Uterus (tissue), 4 donors: ENCODE measurements around the gene FLOT1. TPM values are rescaled to one million over a fixed set of nuclear protein-coding genes. Genes with fewer than 3 reads are reported as not detected.
A peak's percentile ranks its signal among the peaks of the same experiment; 100 is the strongest.

Source experiments
- DNase-seq, 2 donors: peaks; one replicate each; pipeline ENCODE4 v3.0.0-alpha.2; 2019 to 2020
- H3K27ac ChIP-seq, 2 donors: fragments of 200-600 bp; sonication (generic); 1 replicate in 1 of 2; 2 replicates in 1 of 2; pipeline ENCODE4 v1.5.1; 2016 to 2018
- H3K27me3 ChIP-seq, 2 donors: fragments of 200-600 bp; sonication (generic); one replicate each; pipeline ENCODE4 v1.5.1; 2018 to 2019; ENCODE audit warnings: control low read depth in 1 of 2
- H3K36me3 ChIP-seq, 2 donors: fragments of 200-600 bp; sonication (generic); one replicate each; pipeline ENCODE4 v1.5.1; 2019; ENCODE audit warnings: control low read depth in 1 of 2
- H3K4me1 ChIP-seq, 2 donors: fragments of 200-600 bp; sonication (generic); one replicate each; pipeline ENCODE4 v1.5.1; 2018 to 2019; ENCODE audit warnings: control low read depth in 1 of 2
- H3K4me3 ChIP-seq, 2 donors: fragments of 200-600 bp; sonication (generic); 1 replicate in 1 of 2; 2 replicates in 1 of 2; pipeline ENCODE4 v1.5.1; 2018 to 2019; ENCODE audit warnings: mild to moderate bottlenecking in 1 of 2
- H3K9me3 ChIP-seq, 2 donors: fragments of 200-600 bp; sonication (generic); one replicate each; pipeline ENCODE4 v1.5.1; 2019; ENCODE audit warnings: control low read depth in 1 of 2
- POLR2A ChIP-seq, 2 donors: fragments of 450-650 bp; IDR thresholded peaks; one replicate each; pipeline ENCODE4 v1.6.1; 2016; ENCODE audit warnings: antibody characterized with exemption in 2 of 2, mild to moderate bottlenecking in 1 of 2, moderate library complexity in 1 of 2
- intact Hi-C: fragments of 100-400 bp; cut with DNase I; formaldehyde crosslinking; loops from one replicate; pipeline ENCODE4 v1.15.1; 2023; ENCODE audit warnings: low total_unique reads
- total RNA-seq, 4 donors: library from RNA; depleted of rRNA in 3 of 4; stranded (reverse); fragments of >200 nt in 3 of 4; gene quantifications; one replicate each; pipeline versions ENCODE4 v1.1.0 to v1.2.4, GENCODE V29; 2014 to 2023
- TF ChIP-seq, protein P1 (sequence below), 4 experiments: fragments of 200-600 bp in 2 of 4; fragments of 450-650 bp in 2 of 4; sonication (generic) in 2 of 4; IDR thresholded peaks; one replicate each; pipeline ENCODE4 v1.5.1; 2016 to 2019; ENCODE audit warnings: antibody characterized with exemption in 4 of 4, mild to moderate bottlenecking in 2 of 4, moderate library complexity in 1 of 4
- donor health status: DM: yes; HTN: yes; CAD: no.

Gene FLOT1
- total RNA-seq, 4 donors from 2014 or later, result 47.1 to 155 (median 64.6) TPM

DNA sequence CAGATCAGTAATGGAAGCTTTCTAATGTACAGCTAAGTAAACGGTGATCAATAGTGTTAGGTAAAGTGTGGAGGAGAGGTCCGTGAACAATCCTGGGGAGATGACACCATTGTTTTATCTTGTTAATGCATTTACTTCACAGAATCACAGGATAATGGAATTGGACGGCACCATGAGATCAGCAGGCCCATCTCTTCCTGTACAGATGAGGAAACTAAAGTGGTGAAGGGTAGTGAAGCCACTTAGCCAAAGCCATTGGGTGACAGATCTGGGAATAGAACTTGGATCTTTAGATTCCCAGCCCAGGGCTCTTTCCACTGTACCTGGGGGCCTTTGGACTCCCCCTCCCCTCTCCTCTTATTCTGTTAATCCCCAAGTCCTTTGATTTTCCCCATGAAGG lies 28.1 kb upstream of the FLOT1 start:
- DNase-seq, result no peak
- TF ChIP-seq, protein P1, sequence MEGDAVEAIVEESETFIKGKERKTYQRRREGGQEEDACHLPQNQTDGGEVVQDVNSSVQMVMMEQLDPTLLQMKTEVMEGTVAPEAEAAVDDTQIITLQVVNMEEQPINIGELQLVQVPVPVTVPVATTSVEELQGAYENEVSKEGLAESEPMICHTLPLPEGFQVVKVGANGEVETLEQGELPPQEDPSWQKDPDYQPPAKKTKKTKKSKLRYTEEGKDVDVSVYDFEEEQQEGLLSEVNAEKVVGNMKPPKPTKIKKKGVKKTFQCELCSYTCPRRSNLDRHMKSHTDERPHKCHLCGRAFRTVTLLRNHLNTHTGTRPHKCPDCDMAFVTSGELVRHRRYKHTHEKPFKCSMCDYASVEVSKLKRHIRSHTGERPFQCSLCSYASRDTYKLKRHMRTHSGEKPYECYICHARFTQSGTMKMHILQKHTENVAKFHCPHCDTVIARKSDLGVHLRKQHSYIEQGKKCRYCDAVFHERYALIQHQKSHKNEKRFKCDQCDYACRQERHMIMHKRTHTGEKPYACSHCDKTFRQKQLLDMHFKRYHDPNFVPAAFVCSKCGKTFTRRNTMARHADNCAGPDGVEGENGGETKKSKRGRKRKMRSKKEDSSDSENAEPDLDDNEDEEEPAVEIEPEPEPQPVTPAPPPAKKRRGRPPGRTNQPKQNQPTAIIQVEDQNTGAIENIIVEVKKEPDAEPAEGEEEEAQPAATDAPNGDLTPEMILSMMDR (IDR thresholded peaks at IDR 0.05), result no peak
- TF ChIP-seq POLR2A (IDR thresholded peaks at IDR 0.05), result no peak
- no peaks in the 10 kb centered on the region for H3K36me3 ChIP-seq
- H3K27ac ChIP-seq, result peak overlapping the region; percentile 88 to 89
- intact Hi-C loops, result no loop called here
- H3K9me3 ChIP-seq, result no peaks in the 10 kb centered on the region
- no peaks in the 10 kb centered on the region for H3K27me3 ChIP-seq
- no peak overlapping the region for H3K4me3 ChIP-seq
- peaks cover 3 to 11% of the 10 kb centered on the region in 2 donors for H3K4me1 ChIP-seq

DNA sequence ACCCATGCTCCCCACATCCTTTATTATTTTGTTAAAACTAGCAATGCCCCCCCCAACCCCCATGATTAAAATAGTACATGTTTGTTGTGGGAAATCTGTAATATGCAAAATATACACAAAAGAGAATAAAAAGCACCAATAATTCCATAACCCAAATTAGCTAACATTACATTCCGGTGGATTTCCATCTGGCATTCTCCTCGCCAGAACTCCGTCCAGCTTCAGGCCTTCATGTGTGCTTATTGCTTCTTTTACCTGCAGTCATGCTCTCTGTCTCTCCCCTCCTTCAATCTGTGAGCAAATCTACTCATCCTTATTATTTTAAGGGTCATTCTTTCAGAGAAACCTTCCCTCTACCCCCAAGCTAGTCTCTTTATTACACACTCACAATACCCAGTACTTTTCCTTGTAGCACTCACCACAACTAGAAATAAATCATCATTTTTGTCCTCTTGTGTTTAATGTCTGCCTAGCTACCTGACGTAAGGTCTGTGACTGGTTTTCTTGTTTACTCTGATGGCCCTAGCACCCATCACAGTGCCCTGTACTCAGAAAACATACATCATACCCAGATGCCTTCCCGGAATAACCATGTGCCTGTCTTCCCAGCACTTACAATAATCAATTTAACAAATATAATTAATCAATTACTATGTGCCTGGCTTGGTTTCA lies 27.5 kb upstream of the FLOT1 start:
- TF ChIP-seq, protein P1 (IDR thresholded peaks at IDR 0.05), result no peak
- TF ChIP-seq POLR2A (IDR thresholded peaks at IDR 0.05), result no peak
- intact Hi-C loops, result loop anchor here (5.0 kb wide), 1 partner anchor 932 kb away; the partner anchor contains the start of gene ABHD16A
- Histone ChIP-seq H3K9me3 (no peaks in the 10 kb centered on the region), H3K4me3 (no peak overlapping the region), H3K36me3 (no peaks in the 10 kb centered on the region), H3K4me1 (peaks cover 3 to 11% of the 10 kb centered on the region in 2 donors), H3K27ac (peak overlapping the region; percentile 88 to 89), H3K27me3 (no peaks in the 10 kb centered on the region)
- no peak for DNase-seq

DNA sequence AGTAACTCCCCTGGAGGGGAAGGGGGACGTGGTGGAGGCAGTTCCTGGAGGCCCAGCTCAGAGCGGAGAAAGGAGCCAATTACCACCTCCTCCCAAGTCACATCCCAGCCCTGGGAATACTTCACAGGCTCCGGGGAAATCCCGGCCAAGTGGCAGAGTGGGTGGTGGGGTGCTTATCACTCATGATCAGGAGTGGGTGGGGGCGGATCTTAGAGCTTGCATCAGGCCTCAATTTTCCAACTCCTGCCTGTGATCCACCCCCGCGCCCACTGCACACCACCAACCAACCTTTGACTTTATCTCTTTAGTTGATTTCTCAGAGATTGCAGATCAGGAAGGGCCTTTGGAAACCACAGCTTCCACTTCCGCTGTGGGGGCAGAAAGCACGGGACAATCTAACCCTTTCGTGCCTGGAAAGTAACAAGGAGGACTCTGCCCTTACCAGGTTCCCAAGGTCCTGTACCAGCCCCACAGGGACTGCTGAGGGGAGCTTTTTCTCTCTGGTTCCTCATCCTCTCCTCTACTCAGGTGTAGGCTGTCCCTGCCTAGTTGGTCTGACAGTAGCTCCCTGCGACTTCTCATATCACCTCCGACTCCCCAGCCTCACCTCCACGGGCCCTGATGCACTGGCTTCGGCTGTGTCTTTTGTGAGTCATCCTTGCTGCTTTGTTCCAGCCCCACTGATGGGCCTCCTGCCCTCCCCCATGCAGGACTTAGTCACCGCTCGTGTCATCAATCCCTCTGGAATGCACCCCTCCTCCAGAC lies 26.8 kb upstream of the FLOT1 start:
- TF ChIP-seq POLR2A (IDR thresholded peaks at IDR 0.05), result no peak
- TF ChIP-seq, protein P1 (IDR thresholded peaks at IDR 0.05), result no peak
- peak; percentile 83 to 88 for DNase-seq

DNA sequence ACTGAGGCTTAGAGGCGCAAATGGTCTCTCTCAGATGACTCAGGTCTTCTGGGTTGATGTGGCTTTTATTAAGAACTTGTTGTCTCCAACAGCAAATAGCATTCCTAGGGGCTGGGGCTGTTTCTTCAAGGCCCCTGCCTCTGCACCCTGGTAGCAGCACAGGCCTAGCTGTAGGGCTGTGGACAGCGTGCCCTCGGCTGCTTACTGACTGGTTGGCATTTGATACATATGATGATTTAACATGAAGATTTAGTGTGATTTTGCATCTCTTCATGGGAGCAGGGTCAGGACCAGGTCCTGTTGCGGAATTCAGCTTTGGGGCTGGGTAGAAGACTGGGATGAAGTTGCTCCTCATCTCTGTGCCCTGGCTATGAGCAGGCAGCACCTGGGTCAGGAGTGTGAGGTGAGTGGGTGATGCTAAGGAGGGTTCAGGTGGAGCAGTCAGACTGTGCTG lies 26.2 kb upstream of the FLOT1 start:
- intact Hi-C loops, result loop anchor here (5.0 kb wide), 1 partner anchor 934 kb away; the partner anchor contains the start of gene ABHD16A
- H3K4me1 ChIP-seq, result peaks cover 3 to 11% of the 10 kb centered on the region in 2 donors
- DNase-seq, result no peak
- no peaks in the 10 kb centered on the region for H3K27me3 ChIP-seq
- H3K27ac ChIP-seq, result peak overlapping the region; percentile 88 to 89
- TF ChIP-seq, protein P1 (IDR thresholded peaks at IDR 0.05), result no peak
- TF ChIP-seq POLR2A (IDR thresholded peaks at IDR 0.05), result no peak
- H3K4me3 ChIP-seq, result no peak overlapping the region
- H3K36me3 ChIP-seq, result no peaks in the 10 kb centered on the region
- no peaks in the 10 kb centered on the region for H3K9me3 ChIP-seq

More for the DNA sequence above, 26.8 kb upstream of the FLOT1 start:
- no peaks in the 10 kb centered on the region for H3K9me3 ChIP-seq
- intact Hi-C loops, result loop anchor here (5.0 kb wide), 1 partner anchor 933 kb away; the partner anchor contains the start of gene ABHD16A
- no peak overlapping the region for H3K4me3 ChIP-seq
- peaks cover 3 to 11% of the 10 kb centered on the region in 2 donors for H3K4me1 ChIP-seq
- H3K27ac ChIP-seq, result peak overlapping the region; percentile 88 to 89
- no peaks in the 10 kb centered on the region for H3K27me3 ChIP-seq
- no peaks in the 10 kb centered on the region for H3K36me3 ChIP-seq

DNA sequence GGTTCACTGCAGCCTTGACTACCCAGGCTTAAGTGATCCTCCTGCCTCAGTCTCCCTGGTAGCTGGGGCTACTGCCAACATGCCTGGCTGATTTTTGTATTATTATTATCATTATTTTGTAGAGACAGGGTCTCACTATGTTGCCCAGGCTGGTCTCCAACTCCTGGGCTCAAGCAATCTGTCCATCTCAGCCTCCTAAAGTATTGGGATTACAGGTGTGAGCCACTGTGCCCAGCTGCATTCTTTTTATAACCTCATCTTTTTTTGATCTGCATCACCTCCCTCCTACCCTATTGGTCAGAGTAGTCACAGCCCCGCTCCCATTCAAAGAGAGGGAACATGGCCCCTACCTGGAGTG lies 25.4 kb upstream of the FLOT1 start:
- H3K4me1 ChIP-seq, result peaks cover 3 to 11% of the 10 kb centered on the region in 2 donors
- no peaks in the 10 kb centered on the region for H3K9me3 ChIP-seq
- intact Hi-C loops, result loop anchor here (5.0 kb wide), 1 partner anchor 934 kb away; the partner anchor contains the start of gene ABHD16A
- no peaks in the 10 kb centered on the region for H3K36me3 ChIP-seq
- DNase-seq, result no peak
- TF ChIP-seq, protein P1 (IDR thresholded peaks at IDR 0.05), result no peak
- TF ChIP-seq POLR2A (IDR thresholded peaks at IDR 0.05), result no peak
- H3K27me3 ChIP-seq, result no peaks in the 10 kb centered on the region
- peak overlapping the region in 1 of 2 donors; percentile 89 for H3K27ac ChIP-seq
- no peak overlapping the region for H3K4me3 ChIP-seq
